Measurements from ENCODE around the gene MTARC2. TPM values are rescaled to one million over a fixed set of nuclear protein-coding genes. Genes with fewer than 3 reads are reported as not detected.

The MTARC2 gene
- total and polyA plus RNA-seq, 2 donors (not counting 1 experiment from before 2014, with no cell fraction given) = 16.3 to 22.6 TPM

GRCh38 chr1:220761688-220762427 is 13.7 kb downstream of the MTARC2 start:
- ChIA-PET CTCF (interaction anchor here (1.0 to 5.5 kb wide), 5 partner anchors 12 to 86 kb away, joined by 3 to 54 read pairs (median 6); partner anchors contain the start of gene MTARC2), POLR2A (no interaction called here)
- no peak for ATAC-seq (ENCODE audit: low read depth)
- no peak overlapping the region for H3K27ac ChIP-seq (ENCODE audit: low read length in 2 of 2)
- H3K4me3 ChIP-seq (ENCODE audit: control extremely low read depth in 1 of 5, extremely low read depth in 1 of 5, insufficient read depth in 1 of 5, low read depth in 2 of 5, low read length in 4 of 5) = no peak overlapping the region
- no peak overlapping the region for H3K9ac ChIP-seq (ENCODE audit: low read length)
- no peak overlapping the region for H3K4me2 ChIP-seq (replicated peaks; ENCODE audit: low read depth, low read length, poor library complexity, severe bottlenecking)
- no peaks in the 10 kb centered on the region for H4K20me1 ChIP-seq (ENCODE audit: control insufficient read depth, insufficient read depth, low read length, poor library complexity, severe bottlenecking)
- H3K79me2 ChIP-seq (ENCODE audit: control insufficient read depth, insufficient read depth, low read length) = no peaks in the 10 kb centered on the region
- H3K4me1 ChIP-seq (ENCODE audit: control insufficient read depth in 2 of 2, insufficient read depth in 2 of 2, low read length in 2 of 2) = no peaks in the 10 kb centered on the region
- H3K9me3 Mint-ChIP-seq (ENCODE audit: insufficient read depth) = no peaks in the 10 kb centered on the region
- whole genome bisulfite sequencing (ENCODE audit: insufficient coverage) = 100% methylated on average over 4 of the region's 7 CpGs
- intact Hi-C loops (cut with micrococcal nuclease) = no loop called here
- H3K36me3 ChIP-seq (replicated peaks in 1 of 2; ENCODE audit: control extremely low read depth in 1 of 2, control insufficient read depth in 1 of 2, extremely low read depth in 1 of 2, insufficient read depth in 2 of 2, low read length in 1 of 2) = no peaks in the 10 kb centered on the region
- no peak overlapping the region for H2AFZ ChIP-seq (ENCODE audit: insufficient read depth, low read depth, low read length, poor library complexity, severe bottlenecking)
- H3K4me1 Mint-ChIP-seq = no peaks in the 10 kb centered on the region
- no peak for TF ChIP-seq CTCF (IDR thresholded peaks at IDR 0.05)
- no peak for TF ChIP-seq EZH2 (IDR thresholded peaks at IDR 0.05; ENCODE audit: borderline replicate concordance, insufficient read depth, low read depth, low read length, poor library complexity, severe bottlenecking)
- H3K27me3 ChIP-seq (replicated peaks in 1 of 4; ENCODE audit: control extremely low read depth in 1 of 4, control insufficient read depth in 3 of 4, insufficient read depth in 4 of 4, low read length in 3 of 4) = no peaks in the 10 kb centered on the region
- no peak for DNase-seq
- H3K9me3 ChIP-seq (ENCODE audit: control extremely low read depth in 1 of 3, control insufficient read depth in 2 of 3, insufficient read depth in 1 of 3, low read length in 2 of 3) = no peaks in the 10 kb centered on the region
- no peak overlapping the region for H3K4me3 Mint-ChIP-seq
- no peak overlapping the region for H3K27ac Mint-ChIP-seq
- H3K27me3 Mint-ChIP-seq = no peaks in the 10 kb centered on the region

- no peak overlapping the region for H3K4me3 Mint-ChIP-seq
- Histone ChIP-seq H4K20me1 (ENCODE audit: control insufficient read depth, insufficient read depth, low read length, poor library complexity, severe bottlenecking) (no peaks in the 10 kb centered on the region), H3K4me1 (ENCODE audit: control insufficient read depth in 2 of 2, insufficient read depth in 2 of 2, low read length in 2 of 2) (peaks cover 5 to 6% of the 10 kb centered on the region in 2 donors), H2AFZ (ENCODE audit: insufficient read depth, low read depth, low read length, poor library complexity, severe bottlenecking) (no peak overlapping the region), H3K4me3 (ENCODE audit: control extremely low read depth in 1 of 5, extremely low read depth in 1 of 5, insufficient read depth in 1 of 5, low read depth in 2 of 5, low read length in 4 of 5) (no peak overlapping the region), H3K36me3 (replicated peaks in 1 of 2; ENCODE audit: control extremely low read depth in 1 of 2, control insufficient read depth in 1 of 2, extremely low read depth in 1 of 2, insufficient read depth in 2 of 2, low read length in 1 of 2) (no peaks in the 10 kb centered on the region), H3K9me3 (ENCODE audit: control extremely low read depth in 1 of 3, control insufficient read depth in 2 of 3, insufficient read depth in 1 of 3, low read length in 2 of 3) (no peaks in the 10 kb centered on the region), H3K4me2 (replicated peaks; ENCODE audit: low read depth, low read length, poor library complexity, severe bottlenecking) (no peak overlapping the region), H3K79me2 (ENCODE audit: control insufficient read depth, insufficient read depth, low read length) (no peaks in the 10 kb centered on the region), H3K27me3 (replicated peaks in 1 of 4; ENCODE audit: control extremely low read depth in 1 of 4, control insufficient read depth in 3 of 4, insufficient read depth in 4 of 4, low read length in 3 of 4) (no peaks in the 10 kb centered on the region), H3K9ac (ENCODE audit: low read length) (no peak overlapping the region), H3K27ac (ENCODE audit: low read length in 2 of 2) (no peak overlapping the region)
- no peaks in the 10 kb centered on the region for H3K27me3 Mint-ChIP-seq
- intact Hi-C loops (cut with micrococcal nuclease) = no loop called here
- ChIA-PET POLR2A (no interaction called here), CTCF (interaction anchor here (5.5 kb wide), 1 partner anchor 10 kb away, joined by 54 read pairs; no protein-coding TSS in a partner anchor)
- no peak for DNase-seq
- TF ChIP-seq CTCF (IDR thresholded peaks at IDR 0.05) = no peak
- no peak for TF ChIP-seq EZH2 (IDR thresholded peaks at IDR 0.05; ENCODE audit: borderline replicate concordance, insufficient read depth, low read depth, low read length, poor library complexity, severe bottlenecking)
- no peak for ATAC-seq (ENCODE audit: low read depth)
- peaks cover 16% of the 10 kb centered on the region for H3K4me1 Mint-ChIP-seq
- no peak overlapping the region for H3K27ac Mint-ChIP-seq
- no peaks in the 10 kb centered on the region for H3K9me3 Mint-ChIP-seq (ENCODE audit: insufficient read depth)
- 100% methylated on average over 2 of the region's 3 CpGs for WGBS (ENCODE audit: insufficient coverage)
These were observed 16.6 kb downstream of the MTARC2 start for GRCh38 chr1:220764757-220765156.

Measured in B cell (primary cell).